HG03354 (cell line): Measurements from ENCODE around the gene DHX57.
"Not testable (repeated sequence)": the region's sequence is repeated elsewhere in the genome, so short reads cannot be mapped to it uniquely, and the experiment has no call there.

Experiments used
- ATAC-seq: cut with Tn5 transposase; IDR thresholded peaks from one replicate; pipeline ENCODE4 v1.9.1; 2021; ENCODE audit warnings: mild to moderate bottlenecking; ENCODE audit not compliant: unreplicated experiment, poor library complexity, severe bottlenecking

DHX57 gene

DNA sequence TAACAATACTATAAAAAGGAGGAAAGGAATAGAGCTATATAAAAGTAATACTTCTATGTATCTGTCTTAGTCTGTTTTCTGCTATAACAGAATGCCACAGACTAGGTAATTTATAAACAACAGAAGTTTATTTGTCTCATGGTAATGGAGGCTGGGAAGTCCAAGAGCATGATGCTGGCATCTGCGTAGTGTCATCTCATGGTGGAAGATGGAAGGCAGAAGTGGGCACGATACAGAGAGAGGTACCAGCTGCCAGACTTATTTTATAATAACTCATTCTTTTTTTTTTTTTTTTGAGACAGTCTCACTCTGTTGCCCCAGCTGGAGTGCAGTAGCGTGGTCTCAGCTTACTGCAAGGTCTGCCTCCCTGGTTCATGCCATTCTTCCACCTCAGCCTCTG, 4.3 kb downstream of the DHX57 start:
- ATAC-seq = no peak

DNA sequence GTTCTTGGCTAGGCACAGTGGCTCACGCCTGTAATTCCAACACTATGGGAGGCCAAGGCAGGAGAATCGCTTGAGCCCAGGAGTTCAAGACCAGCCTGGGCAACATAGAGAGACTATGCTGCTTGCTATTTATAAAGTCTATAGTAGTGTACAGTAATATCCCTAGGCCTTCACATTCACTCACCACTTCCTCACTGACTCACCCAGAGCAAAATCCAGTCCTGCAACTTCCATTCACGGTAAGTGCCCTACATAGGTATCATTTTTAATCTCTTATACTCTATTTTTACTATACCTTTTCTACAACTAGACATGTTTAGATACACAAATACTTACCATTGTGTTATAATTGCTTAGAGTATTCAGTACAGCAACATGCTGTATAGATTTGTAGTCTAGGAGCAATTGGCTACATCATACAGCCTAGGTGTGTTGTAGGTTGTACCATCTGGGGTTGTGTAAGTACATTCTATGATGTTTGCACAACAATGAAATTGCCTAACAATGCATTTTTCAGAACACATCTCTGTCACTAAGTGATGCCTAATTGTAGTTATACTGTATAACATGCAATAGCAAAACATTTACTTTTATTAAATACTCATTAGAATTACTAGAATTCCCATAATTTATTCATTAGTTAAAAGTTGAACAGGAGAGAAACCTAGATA, 8.8 kb downstream of the DHX57 start:
- no peak for ATAC-seq

DNA sequence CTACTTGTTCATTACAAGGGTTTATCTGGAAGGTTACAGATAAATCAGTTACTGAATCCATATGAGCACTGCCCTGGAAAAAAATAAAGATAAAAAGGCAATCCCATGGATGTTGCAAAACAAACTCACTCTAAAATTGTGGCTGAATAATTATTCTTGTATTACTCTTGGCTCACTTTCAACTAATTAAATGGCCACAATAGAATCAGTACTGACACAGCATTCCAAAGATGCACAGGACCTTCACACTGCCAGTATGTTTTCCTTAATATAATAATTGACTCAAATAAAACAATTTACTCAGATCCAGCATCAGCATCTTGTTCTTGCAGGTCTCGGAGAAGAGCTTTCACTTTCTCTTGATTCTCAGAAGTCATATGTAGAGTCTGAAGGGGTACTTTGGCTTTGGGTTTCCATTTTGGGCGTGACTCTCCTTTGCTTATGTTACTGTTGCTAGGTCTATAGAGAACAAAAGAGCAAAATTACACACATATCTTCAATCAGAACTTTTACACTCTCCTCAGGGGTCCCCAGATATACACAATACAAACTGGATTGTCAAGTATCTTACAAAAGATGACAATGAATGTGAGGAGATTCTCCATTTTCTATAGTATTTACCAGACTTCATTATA, 12.6 kb downstream of the DHX57 start:
- no peak for ATAC-seq

DNA sequence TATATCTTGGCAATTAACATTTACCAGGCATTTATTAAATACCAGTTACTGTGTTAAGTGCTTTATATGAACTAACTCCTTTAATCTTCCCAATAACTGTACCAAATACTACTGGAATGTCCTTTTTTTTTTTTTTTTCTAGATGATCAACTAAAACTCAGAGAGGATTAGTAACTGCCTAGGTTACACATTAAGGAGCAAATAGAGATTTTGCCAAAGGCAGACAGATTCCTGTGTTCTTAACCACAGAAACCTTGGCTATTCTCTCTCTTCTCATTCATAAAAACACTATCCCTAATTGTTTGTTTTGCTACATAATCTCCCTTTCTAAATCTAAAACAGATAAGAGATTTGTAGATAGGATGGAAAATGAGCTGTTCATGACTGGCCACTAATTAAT, 13.3 kb downstream of the DHX57 start:
- no peak for ATAC-seq

DNA sequence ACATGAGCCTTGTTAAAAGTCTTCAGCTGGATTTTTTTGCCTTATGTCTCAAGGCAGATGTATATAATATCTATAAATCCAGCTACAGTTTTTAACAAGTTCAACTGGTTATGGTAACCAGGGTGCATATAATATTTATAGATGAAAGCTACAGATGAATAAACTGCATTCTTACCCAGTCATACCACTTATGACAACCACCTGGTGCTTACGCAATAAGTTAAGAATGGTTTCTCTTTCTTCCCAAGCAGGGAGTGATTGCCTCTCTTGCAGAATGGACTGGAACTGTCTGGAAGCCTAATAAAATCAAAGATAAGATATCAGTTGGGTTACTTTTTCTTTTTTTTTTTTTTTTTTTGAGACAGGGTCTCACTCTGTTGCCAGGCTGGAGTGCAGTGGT, 19.6 kb downstream of the DHX57 start:
- no peak for ATAC-seq

DNA sequence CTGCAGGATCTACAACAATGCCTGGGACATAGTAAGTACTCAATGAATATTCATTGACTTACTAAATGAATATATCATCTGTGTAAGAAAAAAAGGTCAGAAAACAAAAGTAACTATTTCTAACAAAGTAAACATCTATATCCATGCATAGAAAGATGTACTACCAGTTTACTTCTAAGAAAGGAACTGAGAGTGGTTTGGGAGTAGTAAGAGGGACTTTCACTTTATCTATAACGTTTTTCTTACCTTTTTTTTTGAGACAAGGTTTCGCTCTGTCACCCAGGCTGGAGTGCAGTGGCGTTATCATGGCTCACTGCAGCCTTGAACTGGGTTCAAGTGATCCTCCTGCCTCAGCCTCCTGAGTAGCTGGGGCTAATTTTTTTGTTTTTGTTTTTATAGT, 25.7 kb downstream of the DHX57 start:
- peak; percentile 78 for ATAC-seq

DNA sequence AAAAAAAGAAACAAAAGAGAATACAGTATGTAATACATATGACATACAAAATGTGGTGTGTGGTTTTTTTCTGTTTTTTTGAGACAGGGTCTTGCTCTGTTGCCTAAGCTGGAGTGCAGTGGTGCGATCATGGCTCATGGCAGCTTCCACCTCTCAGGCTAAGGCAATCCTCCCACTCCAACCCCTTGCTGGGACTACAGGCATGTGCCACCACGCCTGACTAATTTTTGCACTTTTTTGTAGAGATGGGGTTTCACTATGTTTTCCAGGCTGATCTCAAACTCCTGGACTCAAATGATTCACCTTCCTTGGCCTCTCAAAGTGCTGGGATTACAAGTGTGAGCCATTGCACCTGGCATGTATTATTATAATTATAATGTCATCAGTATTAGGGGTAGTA, 38.9 kb downstream of the DHX57 start:
- ATAC-seq = peak; percentile 27

DNA sequence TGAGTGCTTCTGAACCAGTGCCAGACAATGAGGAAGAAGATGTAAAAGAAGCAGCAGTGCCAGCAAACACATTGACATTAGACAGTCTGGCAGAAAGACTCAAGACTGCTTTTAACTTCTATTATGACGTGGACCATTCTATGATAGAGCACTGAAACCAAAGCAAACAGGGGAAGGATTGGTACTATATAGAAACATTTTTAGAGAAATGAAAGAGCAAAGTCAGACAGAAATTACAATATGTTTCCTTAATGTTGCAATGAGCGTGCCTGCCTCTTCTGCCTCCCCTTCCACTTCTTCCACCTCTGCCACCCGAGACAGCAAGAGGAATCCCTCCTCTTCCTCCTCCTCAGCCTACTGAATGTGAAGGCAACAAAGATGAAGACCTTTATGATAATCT, 39.7 kb downstream of the DHX57 start:
- peak; percentile 89 for ATAC-seq

DNA sequence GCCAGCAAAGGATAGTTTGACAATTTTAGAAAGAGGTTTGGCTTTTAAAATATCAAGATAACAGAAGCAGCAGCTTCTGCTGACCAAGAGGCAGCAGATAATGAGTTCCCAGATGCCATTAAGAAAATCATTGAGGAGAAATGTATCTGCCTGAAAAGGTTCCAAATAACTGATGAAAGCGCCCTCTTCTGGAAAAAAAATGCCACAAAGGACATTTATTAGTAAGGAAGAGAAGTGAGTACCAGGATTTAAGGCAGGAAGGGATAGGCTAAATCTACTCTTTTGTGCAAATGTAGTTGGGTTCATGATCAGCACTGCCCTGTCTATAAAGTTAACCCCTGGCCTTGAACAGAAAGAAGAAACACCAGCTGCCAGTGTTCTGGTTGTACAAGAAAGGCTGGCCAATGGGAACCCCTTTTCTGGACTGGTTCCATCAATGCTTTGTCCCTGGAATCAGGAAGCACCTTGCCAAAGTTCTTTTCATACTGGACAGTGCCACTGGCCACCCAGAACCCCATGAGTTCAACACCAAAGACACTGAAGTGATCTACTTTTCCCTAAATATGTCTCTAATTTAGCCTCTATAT, 40.6 kb downstream of the DHX57 start:
- ATAC-seq = no peak

DNA sequence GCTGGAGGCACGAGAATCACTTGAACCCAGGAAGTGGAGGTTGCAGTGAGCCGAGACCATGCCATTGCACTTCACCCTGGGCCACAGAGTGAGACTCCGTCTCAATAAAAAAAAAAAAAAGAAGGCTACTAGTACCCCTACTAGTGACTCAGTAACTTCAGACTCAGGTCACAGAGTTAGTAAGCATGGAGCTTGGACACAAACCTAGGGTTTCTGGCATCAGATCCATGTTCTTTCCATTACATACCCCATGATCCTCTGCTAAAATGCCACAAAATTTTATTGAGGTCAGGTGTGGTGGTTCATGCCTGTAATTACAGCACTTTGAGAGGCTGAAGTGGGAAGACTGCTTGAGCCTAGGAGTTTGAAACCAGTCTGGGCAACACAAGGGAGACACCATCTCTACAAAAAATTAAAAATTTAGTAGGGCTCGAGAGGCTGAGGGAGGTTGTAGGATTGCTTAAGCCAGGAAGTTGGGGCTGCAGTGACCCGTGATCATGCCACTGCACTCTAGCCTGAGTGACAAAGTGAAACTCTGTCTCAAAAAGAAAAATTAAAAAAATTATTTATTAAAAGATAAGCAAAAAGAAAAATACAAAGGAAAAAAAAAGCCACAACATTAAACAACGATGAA, 45.1 kb downstream of the DHX57 start:
- no peak for ATAC-seq

DNA sequence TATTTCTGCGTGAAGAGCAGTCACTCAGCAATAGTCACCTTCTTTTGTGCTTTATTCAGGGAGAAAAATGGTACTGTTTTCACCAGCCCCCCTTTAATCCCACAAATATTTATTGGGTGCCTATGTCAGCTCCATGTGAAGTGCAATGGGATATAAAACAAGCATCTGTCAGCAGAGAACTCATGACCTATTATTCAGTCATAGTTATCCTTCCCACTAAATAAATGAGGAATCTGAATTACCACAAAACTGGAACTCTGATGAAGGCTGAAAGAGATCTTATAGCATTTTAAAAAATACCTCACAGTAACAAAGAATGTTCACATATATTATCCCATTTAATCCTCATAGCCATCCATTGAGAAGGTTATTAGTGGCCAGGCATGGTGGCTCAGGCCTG, 45.8 kb downstream of the DHX57 start:
- no peak for ATAC-seq

DNA sequence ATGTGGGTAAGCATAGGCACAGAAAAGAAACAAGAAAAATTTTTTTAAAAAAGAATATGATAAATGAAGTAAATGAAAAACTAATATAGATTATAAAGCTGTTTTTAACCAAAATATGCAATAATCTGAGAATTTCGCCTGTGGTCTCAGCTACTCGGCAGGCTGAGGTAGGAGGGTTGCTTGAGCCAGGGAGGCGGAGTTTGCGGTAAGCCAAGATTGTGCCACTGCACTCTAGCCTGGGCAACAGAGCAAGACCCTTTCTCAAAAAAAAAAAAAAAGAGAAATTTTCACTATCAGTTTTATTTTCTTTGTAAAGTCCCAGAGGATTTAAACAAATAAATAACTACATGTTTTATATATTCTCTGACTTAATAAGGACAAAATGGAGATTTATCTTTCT, 47.3 kb downstream of the DHX57 start:
- ATAC-seq = no peak

DNA sequence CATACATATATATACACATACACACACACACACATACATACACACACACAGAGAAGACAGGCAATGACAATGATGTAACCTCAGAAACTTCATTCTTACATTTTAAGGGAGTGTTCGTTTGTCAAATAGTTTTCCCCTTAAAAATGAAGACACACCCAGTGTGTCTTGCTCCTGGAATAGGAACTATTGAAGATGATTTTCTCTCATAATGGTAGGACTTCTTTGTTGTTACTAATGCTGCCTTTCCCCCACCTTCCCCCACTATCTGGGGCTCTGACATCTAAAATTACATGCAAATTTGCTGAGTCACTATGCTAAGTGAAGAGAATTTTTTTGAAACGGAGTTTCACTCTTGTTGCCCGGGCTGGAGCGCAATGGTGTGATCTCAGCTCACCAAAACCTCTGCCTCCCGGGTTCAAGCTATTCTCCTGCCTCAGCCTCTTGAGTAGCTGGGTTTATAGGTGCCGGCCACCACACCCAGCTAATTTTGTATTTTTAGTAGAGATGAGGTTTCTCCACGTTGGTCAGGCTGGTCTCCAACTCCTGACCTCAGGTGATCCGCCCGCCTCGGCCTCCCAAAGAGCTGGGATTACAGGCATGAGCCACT, 48.1 kb downstream of the DHX57 start:
- not testable (repeated sequence) for ATAC-seq

DNA sequence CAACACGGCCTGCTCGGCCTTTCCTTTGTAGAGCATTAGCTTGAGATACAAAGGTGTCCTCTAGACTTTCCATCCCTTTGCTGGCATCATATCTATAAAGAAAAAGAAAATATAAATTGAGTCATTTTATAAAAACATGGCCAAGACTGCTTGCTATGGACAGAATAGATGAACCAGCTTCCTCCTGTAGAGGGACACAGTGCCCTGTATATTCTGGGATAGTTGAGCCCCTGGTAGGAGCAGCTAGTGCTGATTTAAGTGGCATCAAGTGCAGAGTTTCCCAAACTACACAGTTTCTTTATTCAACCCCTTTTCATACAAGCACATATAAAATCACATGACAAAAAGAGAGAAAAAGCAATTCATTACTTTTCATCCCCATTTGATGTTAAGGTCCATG, 49.8 kb downstream of the DHX57 start:
- no peak for ATAC-seq

DNA sequence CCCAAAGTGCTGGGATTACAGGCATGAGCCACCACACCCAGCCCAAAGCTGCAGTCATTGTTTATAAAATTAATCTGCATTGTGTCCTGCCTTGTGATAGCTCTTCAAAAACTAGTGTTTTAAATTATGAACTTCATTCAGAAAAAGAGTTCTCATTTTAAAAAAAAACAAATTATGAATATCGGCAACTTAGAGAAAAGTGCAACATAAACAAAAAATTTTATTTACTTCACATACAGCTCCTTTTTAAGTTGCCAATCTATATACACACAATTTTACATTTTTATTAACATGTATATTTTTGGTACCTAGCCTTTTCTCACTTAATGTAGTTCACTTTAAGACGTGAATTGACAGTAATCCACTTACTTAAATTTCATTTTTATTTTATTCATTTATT, 50.8 kb downstream of the DHX57 start:
- no peak for ATAC-seq

DNA sequence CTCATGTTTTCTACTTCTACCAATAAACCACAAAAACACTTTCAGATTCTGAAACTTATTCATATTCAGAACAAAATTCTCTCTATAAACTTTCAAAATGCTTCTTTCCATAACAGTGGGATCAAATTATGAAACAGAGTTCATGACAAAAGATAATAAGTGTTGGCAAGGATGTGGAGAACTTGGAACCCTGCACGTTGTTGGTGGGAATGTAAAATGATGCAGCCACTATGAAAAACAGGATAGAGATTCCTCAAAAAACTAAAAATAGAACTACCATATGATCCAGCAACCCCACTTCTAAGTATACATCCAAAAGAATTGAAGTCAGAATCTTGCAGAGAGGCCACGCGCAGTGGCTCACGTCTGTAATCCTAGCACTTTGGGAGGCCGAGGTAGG, 52.3 kb downstream of the DHX57 start:
- no peak for ATAC-seq

DNA sequence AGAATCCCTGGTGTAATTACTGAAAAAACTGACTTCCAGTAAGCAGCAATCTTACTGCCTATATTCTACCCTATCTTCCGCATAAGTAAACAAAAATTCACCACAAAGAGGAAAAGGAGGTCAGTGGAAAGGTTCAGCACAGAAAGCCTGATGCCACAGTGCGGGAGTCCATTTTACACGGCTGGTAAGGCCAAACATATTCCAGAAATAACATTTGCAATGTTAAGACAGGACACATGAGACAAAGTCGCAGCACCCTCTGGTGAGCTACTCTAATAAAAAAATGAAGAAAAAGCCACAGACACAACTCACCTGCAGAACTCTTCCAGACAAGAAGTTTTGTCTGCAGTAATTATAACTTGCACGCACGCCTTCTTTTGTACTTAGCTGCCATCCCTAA, 57.2 kb downstream of the DHX57 start:
- ATAC-seq = no peak

DNA sequence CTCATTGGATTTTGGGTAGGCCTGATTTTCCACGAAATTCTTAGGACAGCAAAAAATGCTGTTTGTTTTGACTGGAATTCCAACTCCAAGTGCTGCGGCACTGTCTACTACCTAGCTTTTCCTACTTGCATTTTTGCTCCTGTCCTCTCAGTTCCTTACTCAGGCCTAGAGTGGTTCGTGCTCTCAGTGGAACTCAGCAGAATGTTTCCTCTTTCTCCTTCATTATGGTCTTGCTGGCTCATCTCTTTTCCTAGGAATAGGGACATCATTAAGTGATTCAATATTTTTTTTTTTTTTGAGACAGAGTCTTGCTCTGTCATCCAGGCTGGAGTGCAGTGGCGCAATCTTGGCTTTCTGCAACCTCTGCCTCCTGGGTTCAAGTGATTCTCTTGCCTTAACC, 59.8 kb downstream of the DHX57 start:
- no peak for ATAC-seq

DNA sequence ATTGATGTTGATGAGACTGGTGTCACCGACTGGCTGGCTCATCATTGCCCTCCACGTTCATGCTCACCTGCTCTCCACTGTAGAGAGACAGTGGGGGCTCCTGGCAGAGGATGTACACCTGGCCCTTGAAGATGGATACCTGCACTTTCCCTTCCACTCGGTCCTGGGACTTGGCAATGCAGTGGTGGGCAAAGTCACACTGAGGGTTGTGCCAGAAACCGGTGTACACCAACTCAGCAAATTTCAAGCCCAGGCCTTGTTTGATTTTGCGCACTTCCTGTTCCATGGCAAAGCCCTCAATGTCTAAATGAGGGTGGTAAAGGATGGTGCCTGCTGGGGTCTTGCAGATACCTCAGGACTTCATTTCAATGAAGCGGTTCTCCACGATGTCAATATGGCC, 65.2 kb downstream of the DHX57 start:
- no peak for ATAC-seq

DNA sequence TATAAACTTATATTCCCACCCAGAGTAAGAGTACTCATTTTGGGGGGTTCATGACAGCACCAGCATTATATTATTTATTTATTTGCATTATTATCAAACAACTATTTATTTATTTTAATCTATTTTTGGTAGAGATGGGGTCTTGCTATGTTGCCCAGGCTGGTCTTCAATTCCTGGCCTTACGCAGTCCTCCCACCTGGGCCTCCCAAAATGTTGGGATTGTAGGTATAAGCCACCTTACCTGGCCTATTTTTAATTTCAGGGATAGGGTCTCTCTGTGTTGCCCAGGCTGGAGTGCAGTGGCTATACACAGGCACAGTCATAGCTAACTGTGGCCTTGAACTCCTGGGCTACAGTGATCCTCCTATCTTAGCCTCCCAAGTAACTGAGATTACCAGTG, 67.1 kb downstream of the DHX57 start:
- ATAC-seq = no peak

DNA sequence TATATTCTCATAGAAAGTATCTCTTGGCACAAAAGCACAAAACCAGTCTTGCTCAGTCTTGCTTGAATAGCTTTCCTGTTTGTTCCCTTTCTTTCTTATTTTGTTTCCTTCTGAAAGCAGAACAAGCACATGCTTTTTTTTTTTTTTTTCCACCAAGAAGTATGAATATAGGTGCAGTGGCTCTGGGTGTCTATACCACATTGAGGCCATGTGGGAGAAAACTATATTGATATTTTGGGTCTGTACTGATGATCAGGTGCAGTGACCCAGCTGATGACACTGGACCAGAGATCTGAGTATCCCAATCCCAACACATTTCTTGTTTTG, 69.0 kb downstream of the DHX57 start:
- ATAC-seq = no peak
